Stimulated activated CD4-positive, alpha-beta T cell treated with anti-CD3 and anti-CD28 coated beads, Interleukin-15, amount 100 ng/mL, for 48 hours (primary cell): ENCODE measurements around the gene UGT2B10.

Experiments used
- DNase-seq, 2 donors: peaks; one replicate each; pipeline ENCODE4 v3.0.0-alpha.2; 2020; ENCODE audit warnings: low read depth in 2 of 2

Gene UGT2B10

DNA sequence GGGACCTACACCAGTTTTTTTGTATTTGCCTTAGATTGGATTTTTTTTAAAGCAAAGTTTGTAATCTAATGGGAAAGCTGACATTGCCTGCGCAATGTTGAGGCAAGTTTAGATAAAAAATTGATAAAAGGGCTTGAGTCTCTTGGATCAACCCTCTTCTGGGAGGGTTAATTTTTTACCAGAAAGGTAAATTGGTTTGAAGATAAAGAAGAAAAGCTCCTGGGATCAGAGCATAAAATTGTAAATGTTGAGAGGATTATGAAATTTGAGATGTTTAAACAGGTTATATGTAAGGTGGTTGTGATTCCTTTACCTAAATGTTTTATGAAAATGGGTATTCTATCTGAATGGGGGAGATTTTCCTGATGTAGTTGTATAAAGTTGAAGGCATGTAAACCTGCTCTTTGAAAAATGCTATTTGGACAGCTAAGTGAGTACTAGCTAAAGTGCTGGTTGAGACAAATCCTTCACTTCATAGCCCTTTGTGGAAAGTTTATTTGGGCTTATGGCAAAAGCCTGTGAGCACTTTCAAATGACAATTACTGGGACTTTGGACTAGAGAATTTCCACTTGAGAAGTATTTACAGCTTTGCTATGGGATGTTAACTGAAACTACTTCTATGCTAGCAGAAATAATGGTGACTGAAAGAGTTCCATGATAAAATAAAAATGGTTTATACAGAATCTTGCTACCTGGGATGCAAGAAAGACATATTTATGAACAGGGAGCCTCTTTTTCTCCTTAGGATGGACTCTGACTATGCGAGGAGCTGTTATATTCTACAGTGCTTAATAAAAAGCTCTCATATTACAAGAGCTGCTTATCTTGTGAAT is 56.2 kb downstream of the UGT2B10 start:
- DNase-seq: no peak

DNA sequence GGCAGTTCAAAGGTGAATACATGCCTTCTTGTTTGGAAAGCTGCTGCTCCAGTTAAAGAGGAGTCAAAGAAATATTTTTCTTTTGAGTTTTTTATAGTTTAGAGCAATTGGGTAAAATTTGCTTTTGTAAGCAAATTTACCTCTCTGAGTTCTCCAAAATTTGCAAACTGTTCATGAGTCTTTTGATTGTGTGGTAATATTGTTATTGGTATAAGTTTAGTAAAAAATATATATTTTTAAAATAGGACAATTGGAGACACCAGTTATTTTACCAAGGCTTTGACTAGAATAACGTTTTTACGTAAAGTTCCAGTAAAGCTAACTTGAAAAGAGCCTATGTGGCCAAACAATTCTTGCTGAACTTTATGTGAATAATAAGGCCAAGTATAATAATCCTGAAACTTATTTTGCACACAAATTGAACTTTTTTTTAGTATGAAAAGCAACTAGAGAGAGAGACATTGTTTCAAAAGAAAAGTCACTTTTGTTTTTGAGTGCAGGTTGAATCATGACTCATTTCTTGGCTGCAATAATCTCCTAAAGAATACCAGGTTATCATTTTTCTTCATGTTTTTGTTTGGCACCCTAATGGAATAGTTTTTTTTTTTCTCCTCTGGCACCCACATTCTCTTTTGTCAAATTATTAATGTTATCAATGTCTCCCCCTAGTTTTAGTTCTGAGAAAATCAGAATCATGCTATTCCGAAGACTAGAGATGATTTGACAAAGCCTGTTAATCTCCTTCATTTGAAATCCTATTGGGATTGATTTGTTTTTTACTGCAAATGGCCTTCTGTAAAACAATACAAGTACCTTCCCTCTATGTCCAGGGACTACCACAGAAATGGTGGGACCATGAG is 57.1 kb downstream of the UGT2B10 start:
- no peak for DNase-seq

DNA sequence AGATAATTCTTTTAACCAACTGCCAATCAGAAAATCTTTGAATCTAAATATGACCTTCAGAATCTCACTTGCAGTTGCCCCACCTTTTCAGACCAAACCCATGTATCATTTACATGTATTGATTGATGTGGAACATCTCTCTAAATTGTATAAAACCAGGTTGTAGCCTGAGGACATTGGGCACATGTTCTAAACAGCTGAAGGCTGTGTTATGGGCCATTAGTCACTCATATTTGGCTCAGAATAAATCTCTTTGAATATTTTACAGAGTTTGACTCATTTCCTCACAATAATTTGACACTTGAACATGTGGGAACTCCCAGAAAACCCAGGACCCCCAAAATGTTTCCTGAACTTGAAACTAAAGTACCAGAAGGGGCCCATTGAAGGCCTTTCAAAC is 58.7 kb downstream of the UGT2B10 start:
- DNase-seq: no peak

DNA sequence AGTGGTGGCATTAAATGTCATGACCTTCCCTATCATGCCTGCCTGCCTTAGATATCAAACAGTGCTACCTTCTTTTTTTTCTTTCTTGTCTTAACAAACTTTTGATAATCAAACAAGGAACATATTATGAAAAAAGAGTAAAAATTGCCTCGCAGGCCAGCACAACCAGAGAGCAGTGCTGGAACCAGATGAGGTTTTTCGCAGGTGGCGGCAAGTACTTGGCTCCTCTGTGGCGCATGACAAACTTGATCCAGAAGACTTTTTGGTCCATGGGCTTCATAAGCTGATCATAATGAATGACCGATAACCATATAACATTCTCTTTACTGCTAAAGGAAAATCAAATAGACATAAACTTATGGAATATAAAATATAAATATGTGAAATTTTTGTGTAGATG is 61.8 kb downstream of the UGT2B10 start:
- no peak for DNase-seq

DNA sequence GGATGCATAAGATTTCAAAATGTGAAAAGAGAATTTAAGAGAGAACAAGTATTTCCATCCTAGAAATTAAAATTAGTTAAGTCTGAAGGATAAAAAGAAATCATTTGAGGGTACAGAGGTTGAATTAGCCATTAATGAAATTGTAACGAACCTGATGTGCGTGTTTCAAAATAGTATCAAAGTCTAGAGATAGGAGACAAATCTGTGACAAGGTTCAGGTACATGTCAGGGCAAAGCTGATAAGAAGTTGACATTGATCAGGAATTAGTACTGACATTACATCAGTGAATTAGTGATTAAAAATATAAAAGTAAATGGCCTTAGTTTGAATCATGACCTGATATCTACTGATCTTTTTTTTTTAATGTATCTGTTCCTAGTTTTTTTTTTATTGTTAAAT is 62.3 kb downstream of the UGT2B10 start:
- no peak for DNase-seq
